ENCODE data around the gene CDC25C. TPM values are rescaled to one million over a fixed set of nuclear protein-coding genes. Genes with fewer than 3 reads are reported as not detected.
A peak's percentile ranks its signal among the peaks of the same experiment; 100 is the strongest.
"Not testable (repeated sequence)": the region's sequence is repeated elsewhere in the genome, so short reads cannot be mapped to it uniquely, and the experiment has no call there.

Gene CDC25C
- total RNA-seq, 1 experiment from 2014 or later = 24.4 TPM

GRCh38 chr5:138346889-138347288 lies 15.3 kb upstream of the CDC25C start:
- DNase-seq (ENCODE audit: low read depth) = no peak

- no peak for DNase-seq (ENCODE audit: low read depth)
Observed at GRCh38 chr5:138344887-138345622, 13.5 kb upstream of the CDC25C start.

GRCh38 chr5:138340008-138340407 lies 8.4 kb upstream of the CDC25C start:
- DNase-seq (ENCODE audit: low read depth) = no peak

- no peak for DNase-seq (ENCODE audit: low read depth)
Observed at GRCh38 chr5:138339464-138339863, 7.9 kb upstream of the CDC25C start.

- DNase-seq (ENCODE audit: low read depth) = no peak
Observed at GRCh38 chr5:138339091-138339456, 7.5 kb upstream of the CDC25C start.

GRCh38 chr5:138338411-138339090 lies 6.9 kb upstream of the CDC25C start:
- no peak for DNase-seq (ENCODE audit: low read depth)

- peak; percentile 88 for DNase-seq (ENCODE audit: low read depth)
Observed at GRCh38 chr5:138337685-138338410, 6.2 kb upstream of the CDC25C start, which contains the start of gene FAM53C. Gene FAM53C, plus strand, starts transcription at chr5:138338266. Its CDS starts 3,070 bp downstream, at chr5:138341336.

- DNase-seq (ENCODE audit: low read depth) = peak; percentile 87
Observed at GRCh38 chr5:138336952-138337684, 5.5 kb upstream of the CDC25C start.

- DNase-seq (ENCODE audit: low read depth) = peak; percentile 35
Observed at GRCh38 chr5:138334867-138335447, 3.4 kb upstream of the CDC25C start.

- peak; percentile 20 for DNase-seq (ENCODE audit: low read depth)
Observed at GRCh38 chr5:138330813-138331448, 673 bp downstream of the CDC25C start.

- not testable (repeated sequence) for DNase-seq (ENCODE audit: low read depth)
Observed at GRCh38 chr5:138318211-138318610, 13.4 kb downstream of the CDC25C start.

GRCh38 chr5:138316355-138316754 lies 15.2 kb downstream of the CDC25C start:
- no peak for DNase-seq (ENCODE audit: low read depth)

- no peak for DNase-seq (ENCODE audit: low read depth)
Observed at GRCh38 chr5:138315751-138316278, 15.8 kb downstream of the CDC25C start.

GRCh38 chr5:138305797-138306196 lies 25.8 kb downstream of the CDC25C start:
- DNase-seq (ENCODE audit: low read depth) = no peak

- peak; percentile 61 for DNase-seq (ENCODE audit: low read depth)
Observed at GRCh38 chr5:138303372-138303771, 28.2 kb downstream of the CDC25C start.

- DNase-seq (ENCODE audit: low read depth) = no peak
Observed at GRCh38 chr5:138289296-138289695, 42.3 kb downstream of the CDC25C start.

- no peak for DNase-seq (ENCODE audit: low read depth)
Observed at GRCh38 chr5:138287246-138287645, 44.4 kb downstream of the CDC25C start.

GRCh38 chr5:138282920-138283742 lies 48.5 kb downstream of the CDC25C start:
- DNase-seq (ENCODE audit: low read depth) = peak; percentile 36

GRCh38 chr5:138280915-138281314 lies 50.7 kb downstream of the CDC25C start:
- DNase-seq (ENCODE audit: low read depth) = no peak
